Astrocyte of the cerebellum (primary cell): Measurements from ENCODE around the gene STRN4.

Source experiments
- DNase-seq: peaks from one replicate; pipeline ENCODE4 v3.0.0-alpha.2; 2011; ENCODE audit warnings: low read depth
- H3K4me3 ChIP-seq: 2 replicates; pipeline ENCODE4 v1.5.1; 2011; ENCODE audit warnings: mild to moderate bottlenecking, low read depth, low read length, moderate library complexity
- in situ Hi-C: cut with HindIII; loops from 2 replicates; pipeline ENCODE4 v1.10.0; 2017; ENCODE audit warnings: low sequenced_read_pairs
- TF ChIP-seq, protein P1 (sequence below): IDR thresholded peaks from 2 replicates; pipeline ENCODE4 v1.5.1; 2012; ENCODE audit warnings: low read length, low read depth, moderate library complexity, mild to moderate bottlenecking; ENCODE audit errors: missing control alignments

Gene STRN4

DNA sequence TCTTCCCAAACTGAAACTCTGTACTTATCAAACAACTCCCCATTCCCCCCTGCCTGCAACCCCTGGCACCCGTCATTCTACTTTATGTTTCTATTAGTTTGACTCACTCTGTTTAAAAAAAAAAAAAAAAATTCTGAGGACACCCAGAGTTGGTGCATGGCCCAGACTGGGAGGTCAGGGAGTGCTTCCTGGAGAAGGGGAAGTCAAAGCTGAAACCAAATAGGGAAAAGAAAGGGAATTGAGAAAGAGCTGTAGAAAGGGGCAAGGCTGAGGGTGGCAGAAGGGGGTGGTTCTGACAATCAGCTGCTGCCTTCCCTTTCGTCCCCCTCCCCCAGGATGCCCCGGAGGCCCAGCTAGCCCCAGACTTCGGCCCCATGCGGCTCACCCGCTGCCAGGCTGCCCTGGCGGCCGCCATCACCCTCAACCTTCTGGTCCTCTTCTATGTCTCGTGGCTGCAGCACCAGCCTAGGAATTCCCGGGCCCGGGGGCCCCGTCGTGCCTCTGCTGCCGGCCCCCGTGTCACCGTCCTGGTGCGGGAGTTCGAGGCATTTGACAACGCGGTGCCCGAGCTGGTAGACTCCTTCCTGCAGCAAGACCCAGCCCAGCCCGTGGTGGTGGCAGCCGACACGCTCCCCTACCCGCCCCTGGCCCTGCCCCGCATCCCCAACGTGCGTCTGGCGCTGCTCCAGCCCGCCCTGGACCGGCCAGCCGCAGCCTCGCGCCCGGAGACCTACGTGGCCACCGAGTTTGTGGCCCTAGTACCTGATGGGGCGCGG, 9.0 kb upstream of the STRN4 start:
- TF ChIP-seq, protein P1, sequence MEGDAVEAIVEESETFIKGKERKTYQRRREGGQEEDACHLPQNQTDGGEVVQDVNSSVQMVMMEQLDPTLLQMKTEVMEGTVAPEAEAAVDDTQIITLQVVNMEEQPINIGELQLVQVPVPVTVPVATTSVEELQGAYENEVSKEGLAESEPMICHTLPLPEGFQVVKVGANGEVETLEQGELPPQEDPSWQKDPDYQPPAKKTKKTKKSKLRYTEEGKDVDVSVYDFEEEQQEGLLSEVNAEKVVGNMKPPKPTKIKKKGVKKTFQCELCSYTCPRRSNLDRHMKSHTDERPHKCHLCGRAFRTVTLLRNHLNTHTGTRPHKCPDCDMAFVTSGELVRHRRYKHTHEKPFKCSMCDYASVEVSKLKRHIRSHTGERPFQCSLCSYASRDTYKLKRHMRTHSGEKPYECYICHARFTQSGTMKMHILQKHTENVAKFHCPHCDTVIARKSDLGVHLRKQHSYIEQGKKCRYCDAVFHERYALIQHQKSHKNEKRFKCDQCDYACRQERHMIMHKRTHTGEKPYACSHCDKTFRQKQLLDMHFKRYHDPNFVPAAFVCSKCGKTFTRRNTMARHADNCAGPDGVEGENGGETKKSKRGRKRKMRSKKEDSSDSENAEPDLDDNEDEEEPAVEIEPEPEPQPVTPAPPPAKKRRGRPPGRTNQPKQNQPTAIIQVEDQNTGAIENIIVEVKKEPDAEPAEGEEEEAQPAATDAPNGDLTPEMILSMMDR = no peak
- in situ Hi-C loops = loop anchor here (5.0 kb wide), 1 partner anchor 52 kb away; no protein-coding TSS in a partner anchor
- no peak for DNase-seq

DNA sequence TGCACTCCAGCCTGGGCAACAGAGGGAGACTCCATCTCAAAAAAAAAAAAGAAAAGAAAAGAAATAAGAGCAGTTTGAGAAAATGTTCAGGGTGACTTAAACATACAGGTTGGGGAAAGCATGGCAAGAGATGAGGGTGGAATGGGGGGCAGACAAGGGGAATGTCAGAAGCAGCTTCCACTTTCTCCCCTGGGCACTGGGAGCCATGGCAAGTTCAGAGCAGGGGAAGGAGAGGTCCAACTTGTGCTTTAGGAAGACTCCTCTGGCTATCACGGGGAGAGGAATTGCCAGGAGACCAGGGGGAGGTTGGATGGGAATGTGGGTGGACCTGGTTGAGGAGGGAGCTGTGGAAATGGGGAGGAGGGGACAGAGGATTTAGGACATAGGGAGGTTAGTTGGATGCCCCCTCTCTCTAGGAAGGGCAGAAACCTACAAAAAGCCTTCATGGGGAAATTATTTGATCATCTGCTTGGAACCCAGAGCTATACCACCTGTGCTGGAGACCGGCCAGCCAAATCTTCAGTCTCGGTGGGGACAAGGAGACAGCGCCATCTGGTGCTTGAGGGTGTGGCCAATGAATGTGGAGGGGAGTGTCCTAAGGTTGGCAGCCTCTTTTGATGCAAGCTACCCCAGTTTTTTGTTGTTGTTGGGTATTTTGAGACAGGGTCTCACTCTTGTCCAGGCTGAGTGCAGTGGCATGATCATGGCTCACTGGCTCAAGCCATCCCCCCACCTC, 7.3 kb upstream of the STRN4 start:
- H3K4me3 ChIP-seq = no peak overlapping the region
- in situ Hi-C loops = no loop called here
- TF ChIP-seq, protein P1 = peak; percentile 47
- DNase-seq = no peak

More for the DNA sequence above, 9.0 kb upstream of the STRN4 start:
- no peak overlapping the region for H3K4me3 ChIP-seq

DNA sequence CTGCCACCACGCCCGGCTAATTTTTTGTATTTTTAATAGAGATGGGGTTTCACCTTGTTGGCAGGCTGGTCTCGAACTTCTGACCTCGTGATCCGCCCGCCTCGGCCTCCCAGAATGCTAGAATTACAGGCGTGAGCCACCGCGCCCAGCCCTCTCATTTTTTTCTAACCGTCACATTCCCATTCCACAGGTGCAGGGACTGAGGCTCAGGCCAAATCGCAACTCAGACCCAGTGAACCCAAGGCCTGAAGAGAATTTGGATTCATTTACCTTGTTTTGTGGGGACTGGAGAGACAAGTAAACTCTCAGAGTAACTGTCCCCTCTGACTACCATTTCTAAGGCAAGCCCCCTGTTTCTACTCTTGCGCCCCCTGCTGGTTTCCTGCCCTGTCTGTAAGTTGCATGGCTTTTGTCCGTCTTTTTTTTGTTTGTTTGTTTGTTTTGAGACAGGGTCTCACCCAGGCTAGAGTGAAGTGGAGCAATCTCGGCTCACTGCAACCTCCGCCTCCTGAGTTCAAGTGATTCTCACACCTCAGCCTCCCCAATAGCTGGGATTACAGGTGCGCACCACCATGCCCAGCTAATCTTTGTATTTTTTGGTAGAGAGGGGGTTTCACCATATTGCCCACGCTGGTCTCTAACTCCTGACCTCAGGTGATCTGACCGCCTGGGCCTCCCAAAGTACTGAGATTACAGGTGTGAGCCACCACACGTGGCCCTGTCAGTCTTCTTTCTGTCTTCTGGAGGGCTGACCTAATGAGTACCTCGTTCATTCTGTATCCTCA, 2.3 kb upstream of the STRN4 start:
- in situ Hi-C loops = loop anchor here (5.0 to 10.0 kb wide), 2 partner anchors 76 to 99 kb away; no protein-coding TSS in a partner anchor
- DNase-seq = no peak
- no peak overlapping the region for H3K4me3 ChIP-seq
- TF ChIP-seq, protein P1 = peak; percentile 85

DNA sequence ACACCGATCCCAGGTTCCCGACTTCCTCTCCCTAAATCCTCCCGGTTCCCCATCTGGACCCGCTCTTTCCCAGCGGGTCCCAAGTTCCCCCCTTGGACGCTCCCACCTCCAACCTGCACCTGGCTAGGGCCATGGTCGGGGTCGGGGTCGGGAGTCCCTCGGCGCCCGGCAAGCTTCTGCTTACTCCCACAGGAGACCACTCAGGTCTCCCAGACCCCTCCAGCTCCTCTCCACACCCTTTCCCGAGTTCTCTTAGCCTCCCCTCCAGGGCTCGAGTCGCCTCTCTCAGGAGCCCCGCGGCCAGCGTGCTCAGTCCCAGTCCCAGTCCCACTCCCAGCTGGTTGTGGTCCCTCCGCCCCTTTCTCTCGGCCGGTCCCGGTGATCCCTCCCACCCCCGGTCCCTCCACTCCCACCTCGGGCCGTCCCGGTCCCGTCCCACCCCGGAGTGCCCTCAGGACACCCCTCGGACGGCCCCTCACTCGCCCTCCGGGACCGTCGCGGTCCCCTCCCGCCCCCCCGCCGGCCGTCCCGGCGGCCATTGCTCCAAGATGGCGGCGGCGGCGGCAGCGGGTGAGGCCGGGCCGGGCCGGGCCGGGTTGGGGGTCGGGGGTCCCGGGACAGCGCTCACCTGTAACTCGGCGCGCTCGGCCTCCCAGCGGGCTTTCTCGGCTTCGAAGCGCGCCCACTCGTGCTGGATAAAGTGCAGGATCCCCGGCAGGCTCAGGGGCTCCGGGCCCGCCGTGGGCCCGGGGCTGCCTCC, 549 bp downstream of the STRN4 start, which contains the start of gene FKRP:
Gene FKRP, plus strand, starts transcription at position 537 of the 760 bp plus-strand sequence. CDS start 9,394 bp downstream, outside the sequence.
- TF ChIP-seq, protein P1 = no peak
- in situ Hi-C loops = loop anchor here (5.0 to 10.0 kb wide), 2 partner anchors 79 to 102 kb away; no protein-coding TSS in a partner anchor
- DNase-seq = no peak
- peak within 1 kb of the TSS; percentile 76 for H3K4me3 ChIP-seq

DNA sequence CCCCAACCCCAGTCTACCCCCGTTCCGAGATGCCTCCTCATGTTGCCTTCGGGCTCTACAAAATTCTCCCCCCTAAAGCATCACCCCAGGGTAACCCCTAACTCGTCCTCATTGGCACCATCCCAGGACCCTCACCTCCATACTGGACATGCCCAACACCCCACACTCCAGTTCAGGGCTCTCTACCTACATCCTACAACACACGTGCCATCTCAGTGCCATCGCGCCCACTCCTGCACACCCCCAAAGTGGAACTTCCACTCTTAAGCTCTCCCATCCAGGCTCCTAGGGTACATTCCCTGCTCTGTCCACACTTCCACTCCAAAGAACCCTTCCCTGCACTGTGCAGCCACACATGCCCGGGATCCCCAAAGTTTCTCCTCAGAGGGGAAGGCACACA, 1.2 kb downstream of the STRN4 start:
- DNase-seq = no peak
- TF ChIP-seq, protein P1 = no peak
- H3K4me3 ChIP-seq = peak overlapping the region; percentile 76
- in situ Hi-C loops = loop anchor here (5.0 to 10.0 kb wide), 2 partner anchors 80 to 102 kb away; no protein-coding TSS in a partner anchor
